HG02870 (cell line): ENCODE data around the gene GRAMD1A.
"Not testable (repeated sequence)": the region's sequence is repeated elsewhere in the genome, so short reads cannot be mapped to it uniquely, and the experiment has no call there.

Experiments
- ATAC-seq: cut with Tn5 transposase; IDR thresholded peaks from one replicate; pipeline ENCODE4 v1.9.1; 2021; ENCODE audit warnings: mild to moderate bottlenecking, moderate library complexity; ENCODE audit not compliant: unreplicated experiment

Gene GRAMD1A

DNA sequence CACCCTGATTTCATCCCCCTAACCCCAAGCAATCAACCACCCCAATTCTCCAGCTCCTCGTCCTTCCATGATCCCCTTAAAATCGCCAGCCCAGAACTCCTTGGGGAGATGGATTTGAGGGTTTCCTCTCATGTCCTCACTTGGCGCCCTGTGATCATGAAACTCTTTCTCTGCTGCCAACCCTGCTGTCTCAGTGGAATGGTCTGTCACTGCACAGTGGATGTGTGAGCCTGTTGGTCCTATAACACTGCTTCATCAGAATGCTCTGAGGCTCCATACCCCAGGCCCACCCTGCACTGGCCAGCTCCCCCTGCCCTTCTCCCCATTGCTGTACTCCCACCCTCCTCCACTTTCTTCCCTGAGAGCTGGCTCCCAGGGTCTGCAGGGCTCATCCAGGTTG, 23.5 kb upstream of the GRAMD1A start:
- ATAC-seq: no peak

DNA sequence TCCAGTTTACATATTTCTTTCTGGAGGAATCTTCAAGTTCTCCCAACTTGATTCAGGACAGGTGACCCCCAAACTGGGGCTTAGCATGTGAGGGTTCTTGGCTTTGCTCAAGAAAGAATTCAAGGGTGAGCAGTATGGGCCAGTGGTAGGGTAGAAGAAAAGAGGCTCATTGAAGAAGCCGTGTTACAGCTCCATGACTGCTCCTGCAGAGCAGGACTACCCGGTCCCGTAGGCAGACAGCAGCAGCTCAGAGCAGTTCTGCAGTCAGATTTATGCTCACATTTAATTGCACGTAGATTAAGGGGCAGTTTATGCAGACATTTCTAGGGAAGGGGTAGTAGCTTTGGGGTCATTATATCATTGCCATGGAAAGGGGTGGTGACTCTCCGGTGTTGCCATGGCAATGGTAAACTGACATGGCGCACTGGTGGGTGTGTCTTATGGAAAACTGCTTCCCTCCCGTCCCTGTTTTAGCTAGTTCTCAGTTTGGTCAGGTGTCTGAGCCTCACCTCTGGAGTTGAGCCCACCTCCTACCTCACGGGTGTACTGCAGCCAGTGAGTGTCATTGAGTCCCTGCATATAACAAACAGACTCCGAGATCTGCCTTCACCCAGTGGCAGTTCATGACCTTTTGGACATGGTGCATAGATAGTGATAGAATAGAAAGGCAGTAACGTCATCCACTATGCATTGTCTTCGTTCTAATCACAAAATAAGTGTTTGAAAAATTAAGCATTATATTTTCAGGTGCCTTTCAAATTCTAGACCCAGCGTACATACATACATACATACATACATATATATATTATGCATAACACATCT, 20.1 kb upstream of the GRAMD1A start:
- ATAC-seq: no peak

DNA sequence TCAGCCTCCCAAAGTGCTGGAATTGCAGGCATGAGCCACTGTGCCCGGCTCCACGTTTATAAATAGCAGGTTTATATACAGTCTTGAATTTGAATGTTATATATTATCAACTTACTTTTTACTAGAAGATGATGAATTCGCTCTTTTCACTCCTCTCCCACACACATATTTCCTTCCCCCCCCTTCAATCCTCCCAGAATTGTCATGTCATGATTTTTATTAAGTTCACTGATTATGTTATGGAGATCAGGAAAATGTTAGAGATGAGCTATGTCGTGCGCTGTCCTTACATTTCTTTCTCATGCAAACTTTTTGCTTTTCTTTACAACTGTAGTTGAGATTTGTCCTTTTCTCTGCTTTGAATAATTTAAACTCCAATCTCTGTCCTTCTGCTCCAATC, 17.8 kb upstream of the GRAMD1A start:
- no peak for ATAC-seq

DNA sequence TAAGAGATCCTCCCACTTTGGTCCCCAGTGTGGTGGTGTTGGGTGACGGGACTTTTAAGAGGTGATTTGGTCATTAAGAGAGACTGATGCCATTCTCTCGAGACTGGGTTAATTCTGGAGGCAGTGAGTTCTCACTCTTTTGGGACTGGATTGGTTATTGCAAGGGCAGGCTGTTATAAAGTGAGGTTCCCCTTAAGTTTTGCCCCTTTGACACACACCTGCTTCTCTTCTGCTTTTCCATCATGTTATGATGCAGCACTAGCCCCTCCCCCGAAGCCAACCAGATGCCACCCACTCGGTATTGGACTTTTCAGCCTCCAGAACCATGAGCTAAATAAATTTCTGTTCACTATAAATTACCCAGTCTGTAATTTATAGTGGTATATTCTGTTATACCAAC, 16.3 kb upstream of the GRAMD1A start:
- ATAC-seq: no peak

DNA sequence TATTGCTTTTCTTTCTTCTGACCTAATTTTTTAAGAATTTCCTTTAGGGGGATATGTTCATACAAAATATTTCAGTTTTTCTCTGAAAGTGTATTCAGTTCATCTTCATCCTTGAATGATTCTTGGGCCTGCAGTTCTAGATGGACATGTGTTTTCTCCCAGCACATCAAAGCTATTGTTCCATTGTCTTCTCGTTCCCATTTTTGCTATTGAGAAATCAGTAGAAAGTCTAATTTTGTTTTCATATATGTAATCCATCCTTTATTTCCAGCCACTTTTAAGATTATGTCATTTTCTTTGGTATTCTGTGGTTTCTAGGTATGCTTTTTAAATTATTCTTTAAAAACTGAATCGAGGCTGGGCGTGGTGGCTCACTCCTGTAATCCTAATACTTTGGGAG, 15.8 kb upstream of the GRAMD1A start:
- no peak for ATAC-seq

DNA sequence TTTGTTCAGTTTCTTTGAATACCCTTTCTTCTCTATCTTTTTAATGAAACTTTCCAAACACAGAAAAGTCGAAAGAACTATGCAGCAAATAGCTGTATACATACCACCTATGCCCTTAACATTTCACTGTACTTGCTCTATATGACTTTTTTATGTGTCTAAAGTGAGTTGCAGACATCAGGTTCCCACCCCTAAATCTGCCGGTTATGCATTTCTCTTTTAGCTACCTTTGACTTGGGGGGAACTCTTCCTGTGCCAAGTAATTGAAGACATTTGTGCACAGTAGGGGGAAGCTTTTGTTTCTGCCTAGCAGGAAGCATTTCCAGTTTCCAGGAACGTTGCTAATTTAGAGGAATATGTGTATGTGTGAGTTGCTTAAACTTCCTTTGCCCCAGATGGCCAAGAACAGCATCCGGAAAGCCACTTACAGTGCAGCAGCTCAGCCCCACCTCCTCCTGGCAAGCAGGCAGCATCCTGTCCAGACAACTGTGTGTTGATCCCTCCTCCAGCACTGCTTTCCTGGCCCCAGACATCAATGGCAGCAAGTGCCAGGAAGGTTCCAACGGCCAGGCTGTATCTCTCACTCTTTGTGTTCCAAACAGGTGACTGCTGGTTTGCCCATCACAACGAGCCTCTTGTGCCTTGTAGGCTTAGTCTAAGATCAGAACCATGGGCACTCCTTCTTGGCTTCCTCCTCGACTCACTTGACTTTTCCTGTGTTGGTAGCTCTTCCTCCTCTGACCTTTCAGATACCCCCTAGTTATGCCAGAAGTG, 14.7 kb upstream of the GRAMD1A start:
- no peak for ATAC-seq

DNA sequence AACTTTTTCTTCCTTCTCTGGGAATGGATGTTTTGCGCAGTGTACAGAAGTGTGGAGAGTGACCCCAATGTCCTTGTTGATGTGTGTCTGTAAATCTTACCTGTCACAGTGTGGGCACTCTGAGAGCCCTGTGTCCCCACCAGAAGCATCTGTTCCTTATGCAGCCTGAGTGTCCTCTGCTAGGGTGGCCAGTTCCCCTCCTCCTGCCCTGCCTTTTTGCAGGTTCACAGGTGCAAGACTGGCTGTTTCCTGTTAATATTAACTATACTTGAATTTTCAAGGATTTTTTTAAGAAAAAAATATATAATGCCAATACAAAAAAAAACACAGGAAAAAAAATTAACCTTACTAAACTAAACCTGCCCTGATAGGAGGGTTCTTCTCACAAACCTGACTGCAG, 12.0 kb upstream of the GRAMD1A start:
- no peak for ATAC-seq

DNA sequence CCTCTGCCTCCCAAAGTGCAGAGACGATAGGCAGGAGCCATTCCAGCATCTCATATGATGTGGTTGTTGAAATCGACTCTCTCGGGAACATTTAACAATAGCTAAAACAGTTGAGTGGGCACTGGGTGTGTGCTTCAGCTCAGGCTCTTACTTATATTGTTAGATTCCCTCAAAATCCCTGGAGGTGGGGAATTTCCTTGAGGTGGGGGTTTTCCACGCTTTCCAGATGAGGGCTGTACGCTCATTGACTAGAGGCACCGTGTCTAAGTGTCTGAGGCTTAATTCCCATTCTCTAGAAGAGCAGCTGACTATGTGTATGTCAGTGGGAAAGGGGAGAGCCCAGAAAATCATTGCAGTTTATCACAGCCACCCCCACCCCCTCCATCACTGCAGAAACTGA, 10.8 kb upstream of the GRAMD1A start:
- no peak for ATAC-seq

DNA sequence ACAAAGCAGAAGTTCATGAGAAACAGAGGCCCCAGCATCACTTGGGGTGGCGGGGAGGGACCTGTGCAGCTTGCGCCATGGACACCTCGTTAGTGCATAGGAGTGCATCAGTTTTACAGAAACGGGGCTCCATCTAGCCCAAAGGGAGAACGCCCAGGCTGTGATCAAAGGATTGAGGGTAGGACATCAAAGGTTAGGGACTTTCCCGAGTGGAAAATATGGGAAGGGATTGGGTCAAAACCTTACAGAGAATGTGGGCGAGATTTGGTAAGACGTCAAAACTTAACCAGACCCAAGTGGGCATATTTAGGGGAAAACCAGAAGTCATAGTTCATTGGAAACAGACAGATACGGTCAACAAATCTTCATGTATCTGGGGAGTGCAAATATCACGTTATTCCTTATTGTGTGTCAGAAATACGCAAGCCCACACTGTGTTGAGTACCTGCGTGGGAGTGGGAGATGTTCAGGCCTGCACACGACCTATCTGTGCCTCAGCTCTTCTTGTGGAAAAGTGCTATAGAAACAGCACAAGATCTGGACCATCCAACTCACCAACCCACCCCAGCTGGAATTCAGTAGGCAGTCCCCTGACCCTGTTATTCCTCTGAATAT, 9.4 kb upstream of the GRAMD1A start:
- no peak for ATAC-seq

DNA sequence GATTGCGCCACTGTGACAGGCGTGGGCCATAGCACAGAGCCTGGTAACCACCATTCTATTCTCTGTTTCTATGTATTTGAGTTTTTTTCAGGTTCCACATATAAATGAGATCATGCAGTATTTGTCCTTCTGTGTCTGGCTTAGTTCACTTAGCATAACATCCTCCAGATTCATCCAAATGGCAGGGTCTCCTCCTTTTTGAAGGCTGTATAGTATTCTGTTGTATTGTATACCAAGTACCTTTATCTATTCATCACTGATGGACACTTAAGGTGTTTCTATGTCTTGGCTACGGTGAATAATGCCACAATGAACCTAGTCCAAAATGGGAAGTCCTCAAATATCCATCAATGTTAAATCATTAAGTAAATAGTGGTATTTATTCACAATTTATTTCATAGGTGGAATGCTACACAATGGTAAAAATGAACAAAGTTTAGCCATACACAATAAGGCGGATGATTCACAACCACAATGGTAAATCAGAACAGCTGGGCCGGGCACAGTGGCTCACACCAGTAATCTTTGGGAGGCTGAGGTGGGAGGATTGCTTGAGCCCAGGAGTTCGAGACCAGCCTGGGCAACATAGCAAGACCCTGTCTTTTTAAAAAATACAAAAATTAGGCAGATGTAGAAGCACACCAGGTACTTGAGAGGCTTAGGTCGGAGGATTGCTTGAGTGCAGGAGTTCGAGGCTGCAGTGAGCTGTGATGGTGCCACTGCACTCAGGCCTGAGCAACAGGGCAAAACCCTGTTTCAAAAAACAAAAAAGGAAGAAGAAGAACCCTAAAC, 8.4 kb upstream of the GRAMD1A start:
- ATAC-seq: no peak

DNA sequence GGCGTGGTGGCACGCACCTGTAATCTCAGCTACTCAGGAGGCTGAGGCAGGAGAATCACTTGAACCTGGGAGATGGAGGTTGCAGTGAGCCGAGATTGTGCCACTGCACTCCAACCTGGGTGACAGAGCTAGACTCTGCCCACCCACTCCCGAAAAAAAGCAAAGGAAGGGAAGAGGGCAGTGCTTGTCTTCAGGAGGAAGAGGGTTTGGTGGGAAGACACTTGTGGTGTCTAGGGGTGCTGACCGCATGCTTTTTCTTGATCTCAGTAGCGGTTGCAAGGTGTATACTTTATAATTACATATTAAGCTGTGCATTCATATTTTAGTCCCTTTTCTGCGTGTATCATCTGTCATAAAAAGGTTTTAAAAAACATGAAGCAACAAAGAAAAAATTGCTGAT, 7.5 kb upstream of the GRAMD1A start:
- not testable (repeated sequence) for ATAC-seq

DNA sequence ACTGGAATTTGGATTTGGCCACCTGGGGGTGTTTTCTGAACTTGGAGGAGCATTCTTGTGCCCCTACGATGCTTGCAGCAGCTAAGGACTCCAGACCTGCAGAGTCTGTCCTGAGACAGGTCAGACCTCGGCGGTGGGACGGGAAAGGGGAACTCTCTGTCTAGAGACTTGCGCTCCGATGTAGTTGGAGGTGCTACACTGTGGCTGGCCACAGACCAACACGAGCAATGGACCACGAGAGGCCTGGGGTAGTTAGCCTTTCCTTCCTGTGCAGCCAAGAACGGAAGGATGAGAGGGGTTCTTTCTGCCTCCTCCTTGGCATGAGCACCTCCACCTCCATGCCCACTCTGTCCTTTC, 5.9 kb upstream of the GRAMD1A start:
- no peak for ATAC-seq

DNA sequence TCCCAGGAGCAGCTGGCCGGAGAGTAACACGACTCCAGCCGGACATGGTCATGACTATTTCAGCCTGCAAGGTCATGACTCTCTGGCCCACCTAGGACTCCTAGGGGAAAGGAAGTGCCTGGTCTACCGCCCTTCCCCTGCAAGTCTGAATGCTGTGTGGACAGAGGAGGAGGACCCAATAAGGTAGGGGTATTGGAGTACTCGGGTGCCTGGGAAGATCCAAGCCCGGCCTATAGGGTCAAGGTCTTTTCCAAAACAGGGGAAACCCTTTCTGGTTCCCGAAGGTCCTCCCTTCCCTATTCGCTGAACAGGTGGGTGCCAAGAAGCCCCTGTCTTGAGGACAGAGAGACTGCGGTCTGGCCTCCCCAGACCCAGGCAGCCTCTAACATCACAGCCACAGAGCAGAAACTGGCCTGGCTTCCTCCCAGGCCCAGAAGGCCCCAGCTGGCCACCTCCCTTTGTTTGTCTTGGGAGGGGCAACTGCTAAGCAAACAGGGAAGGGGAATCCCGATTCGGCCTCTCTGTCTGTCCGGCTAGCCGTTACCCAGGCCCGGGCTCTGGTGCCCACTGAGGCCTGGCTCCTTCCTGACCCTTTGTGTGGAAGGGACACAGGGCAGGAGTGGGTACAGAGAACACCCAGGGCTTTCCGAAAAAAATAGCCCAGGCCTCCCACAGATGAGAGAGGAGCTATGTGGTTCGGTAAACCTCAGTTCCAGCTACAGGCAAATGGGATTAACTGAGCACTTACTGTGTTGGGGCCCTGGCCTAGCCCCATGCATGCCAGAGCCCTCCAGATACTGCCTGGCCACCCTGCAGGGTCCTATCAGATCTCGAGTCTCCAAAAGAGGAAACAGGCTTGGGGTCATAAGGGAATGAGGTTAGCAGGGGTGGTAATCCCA, 5.2 kb upstream of the GRAMD1A start:
- no peak for ATAC-seq

DNA sequence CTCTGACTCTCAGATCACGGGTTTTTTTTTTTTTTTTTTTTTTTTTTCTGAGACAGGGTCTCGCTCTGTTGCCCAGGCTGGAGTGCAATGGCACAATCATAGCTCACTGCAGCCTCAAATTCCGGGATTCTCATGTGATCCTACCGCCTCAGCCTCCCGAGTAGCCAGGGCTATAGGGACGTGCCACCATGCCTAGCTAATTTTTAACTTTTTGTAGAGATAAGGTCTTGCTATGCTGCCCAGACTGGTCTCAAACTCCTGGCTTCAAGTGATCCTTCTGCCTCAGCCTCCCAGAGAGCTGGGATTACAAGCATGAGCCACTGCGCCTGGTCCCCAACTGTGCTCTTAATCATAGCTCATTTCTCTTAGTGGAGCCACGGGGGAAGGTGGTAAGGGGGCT, 4.6 kb upstream of the GRAMD1A start:
- ATAC-seq: no peak

DNA sequence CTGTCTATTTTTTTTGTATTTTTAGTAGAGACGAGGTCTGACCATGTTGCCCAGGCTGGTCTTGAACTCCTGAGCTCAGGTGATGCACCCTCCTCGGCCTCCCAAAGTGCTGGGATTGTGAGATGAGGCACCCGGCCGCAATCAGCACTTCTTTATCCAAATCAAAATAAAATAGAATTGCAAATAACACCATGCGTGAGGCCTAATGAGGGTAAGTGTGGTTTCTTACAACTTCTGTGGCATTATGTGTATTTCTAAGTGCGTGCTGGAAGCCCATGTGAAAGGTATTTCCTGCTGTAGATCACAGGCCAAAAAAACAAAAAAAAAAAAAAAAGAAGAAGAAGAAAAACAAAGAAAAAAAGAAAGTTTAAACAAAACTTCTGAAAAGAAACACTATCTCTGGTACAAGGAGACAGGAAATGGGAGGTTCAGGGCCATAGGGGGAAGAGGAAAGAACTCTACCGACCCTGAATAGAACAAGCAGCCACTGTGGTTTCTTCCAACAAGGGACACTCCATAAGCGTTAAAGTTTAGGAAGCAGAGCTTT, 3.0 kb upstream of the GRAMD1A start:
- no peak for ATAC-seq

DNA sequence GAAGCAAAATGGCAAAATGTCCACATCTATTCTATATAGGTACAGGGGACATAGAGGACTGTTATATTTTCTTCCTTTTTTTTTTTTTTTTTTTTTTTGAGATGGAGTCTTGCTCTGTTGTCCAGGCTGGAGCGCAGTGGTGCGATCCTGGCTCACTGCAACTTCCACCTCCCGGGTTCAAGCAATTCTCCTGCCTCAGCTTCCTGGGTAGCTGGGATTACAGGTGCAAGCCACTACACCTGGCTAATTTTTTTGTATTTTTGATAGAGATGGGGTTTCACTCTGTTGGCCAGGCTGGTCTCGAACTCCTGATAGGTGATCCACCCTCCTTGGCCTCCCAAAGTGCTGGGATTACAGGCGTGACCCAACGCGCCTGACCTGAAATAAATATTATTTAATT, 1.9 kb upstream of the GRAMD1A start:
- ATAC-seq: not testable (repeated sequence)

DNA sequence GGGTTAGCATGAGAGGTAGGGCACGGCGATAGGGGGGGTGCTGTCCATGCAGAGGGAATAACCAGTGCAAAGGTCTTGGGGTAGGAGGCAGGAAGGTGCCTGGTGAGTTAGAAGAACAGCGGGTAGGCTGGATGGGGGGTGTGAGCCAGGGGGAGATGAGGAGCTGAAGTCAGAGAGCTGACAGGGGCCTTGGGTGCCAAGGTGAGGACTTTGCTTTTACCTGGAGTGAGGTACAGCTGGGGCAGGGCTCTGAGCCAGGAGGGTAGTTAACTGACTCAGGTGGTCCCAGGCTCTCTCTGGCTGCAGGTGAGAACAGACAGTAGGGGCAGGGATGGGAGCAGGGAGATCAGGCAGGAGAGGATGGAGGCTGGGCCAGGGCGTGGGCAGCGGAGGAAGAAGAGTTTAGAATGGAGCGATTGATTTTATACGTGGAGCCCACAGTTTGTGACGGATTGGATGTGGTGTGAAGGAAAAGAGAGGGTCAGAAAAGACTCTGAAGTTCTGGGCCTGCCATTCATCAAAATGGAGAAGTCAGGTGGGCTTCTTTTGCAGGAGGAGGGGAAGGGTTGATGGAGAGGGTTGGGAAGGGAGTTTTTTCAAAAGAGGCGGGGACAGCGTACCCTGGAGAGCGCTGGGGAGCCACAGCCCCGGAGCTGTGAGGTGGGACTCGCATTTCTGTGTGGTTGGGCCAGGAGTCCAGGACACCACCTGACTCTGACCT, 1.2 kb upstream of the GRAMD1A start:
- no peak for ATAC-seq

DNA sequence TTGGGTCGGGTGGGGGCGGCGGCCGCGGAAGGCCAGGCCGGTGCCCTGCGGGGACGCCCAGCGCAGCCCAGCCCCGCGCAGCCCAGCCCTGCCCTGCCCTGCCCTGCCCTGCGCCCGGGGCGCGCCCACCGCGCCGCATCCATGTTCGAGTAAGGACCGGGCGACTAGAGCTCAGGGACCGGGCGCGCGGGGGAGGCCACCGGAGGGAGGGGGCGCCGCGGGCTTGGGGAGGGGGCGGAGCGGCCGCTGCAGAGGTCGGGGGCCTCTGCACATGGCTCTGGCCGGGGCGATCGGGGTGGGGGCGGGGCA, 169 bp downstream of the GRAMD1A start:
- ATAC-seq: no peak

DNA sequence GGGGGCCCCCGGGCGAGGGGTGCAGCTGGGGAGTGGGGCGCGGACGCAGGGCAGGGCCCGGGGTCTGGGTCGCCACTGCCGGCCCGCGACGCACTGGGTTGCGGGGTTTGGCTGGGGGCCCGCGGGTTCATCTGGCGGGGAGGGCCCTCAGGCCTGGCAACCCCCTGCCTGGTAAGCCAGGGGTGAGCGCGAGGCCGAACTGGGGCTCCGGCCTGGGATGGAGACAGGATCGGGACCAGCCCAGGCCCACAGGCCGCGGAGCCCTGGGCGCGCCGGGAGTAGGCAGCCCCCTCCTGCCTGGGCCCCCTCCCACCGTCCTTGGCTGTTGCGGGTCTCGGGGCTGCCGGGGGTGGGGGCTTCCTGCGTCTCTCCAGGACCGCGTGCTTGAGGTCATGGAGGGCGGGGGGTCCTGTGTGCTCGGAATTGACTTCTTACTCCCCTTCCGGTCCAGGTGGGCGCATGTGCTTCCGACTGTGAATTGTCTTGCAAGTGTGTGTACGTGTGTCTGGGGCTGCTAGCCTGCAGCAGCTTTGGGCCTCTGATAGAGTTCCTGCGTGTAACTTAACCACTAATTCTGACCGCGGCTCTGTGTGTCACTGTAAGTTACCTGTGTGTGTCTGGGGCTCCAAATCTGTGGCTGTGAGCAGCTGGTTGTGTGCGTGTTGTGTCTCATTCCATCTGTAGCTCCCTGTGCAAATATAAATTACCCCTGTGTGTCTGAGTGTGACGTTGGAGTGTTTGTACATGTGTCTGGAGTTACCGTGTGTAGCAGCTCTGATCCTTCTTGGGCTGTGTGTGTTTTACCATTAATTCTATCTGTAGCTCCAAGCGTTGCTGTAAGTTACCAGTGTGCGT, 751 bp downstream of the GRAMD1A start:
- no peak for ATAC-seq
